BE2C (cell line): Measurements from ENCODE around the gene SRD5A2.
"Not testable (repeated sequence)": the region's sequence is repeated elsewhere in the genome, so short reads cannot be mapped to it uniquely, and the experiment has no call there.

ENCODE experiments used
- DNase-seq: peaks from one replicate; pipeline ENCODE4 v3.0.0-alpha.2; 2020
- H3K27me3 ChIP-seq: fragments of 250-450 bp; sonication (Bioruptor Pico); 2 replicates; pipeline ENCODE4 v1.5.1; 2020; ENCODE audit warnings: mild to moderate bottlenecking
- H3K36me3 ChIP-seq: fragments of 250-450 bp; sonication (Bioruptor Pico); 2 replicates; pipeline ENCODE4 v1.5.1; 2020; ENCODE audit warnings: mild to moderate bottlenecking
- H3K4me1 ChIP-seq: fragments of 250-450 bp; sonication (Bioruptor Pico); 2 replicates; pipeline ENCODE4 v1.5.1; 2020
- H3K4me3 ChIP-seq: 2 replicates; pipeline ENCODE4 v1.5.1; 2011; ENCODE audit warnings: low read depth, low read length
- H3K9me3 ChIP-seq: fragments of 250-450 bp; sonication (Bioruptor Pico); 2 replicates; pipeline ENCODE4 v1.5.1; 2020
- CTCF ChIP-seq: IDR thresholded peaks from 2 replicates; pipeline ENCODE4 v1.5.1; 2012; ENCODE audit warnings: mild to moderate bottlenecking, low read depth, low read length

Gene SRD5A2

GRCh38 chr2:31504311-31504710 lies 76.4 kb downstream of the SRD5A2 start:
- no peak for DNase-seq
- H3K4me3 ChIP-seq, result no peak overlapping the region
- no peak for TF ChIP-seq CTCF
- H3K9me3 ChIP-seq, result no peaks in the 10 kb centered on the region
- no peaks in the 10 kb centered on the region for H3K4me1 ChIP-seq
- no peaks in the 10 kb centered on the region for H3K36me3 ChIP-seq
- H3K27me3 ChIP-seq, result no peaks in the 10 kb centered on the region

- H3K36me3 ChIP-seq, H3K9me3 ChIP-seq, H3K4me1 ChIP-seq, H3K4me3 ChIP-seq, DNase-seq, H3K27me3 ChIP-seq: not testable (repeated sequence)
Observed at GRCh38 chr2:31496451-31496874, 84.3 kb downstream of the SRD5A2 start.

GRCh38 chr2:31489339-31489738 lies 91.4 kb downstream of the SRD5A2 start:
- not testable (repeated sequence) for H3K4me3 ChIP-seq, H3K36me3 ChIP-seq, H3K27me3 ChIP-seq, DNase-seq, H3K9me3 ChIP-seq, H3K4me1 ChIP-seq

GRCh38 chr2:31483246-31483645 lies 97.5 kb downstream of the SRD5A2 start:
- Histone ChIP-seq H3K27me3 (no peaks in the 10 kb centered on the region; the same call in 1 of the 2 replicates), H3K4me3 (no peak overlapping the region), H3K9me3 (no peaks in the 10 kb centered on the region), H3K36me3 (no peaks in the 10 kb centered on the region), H3K4me1 (no peaks in the 10 kb centered on the region)
- no peak for DNase-seq
- no peak for TF ChIP-seq CTCF

GRCh38 chr2:31476511-31477180 lies 104.1 kb downstream of the SRD5A2 start:
- Histone ChIP-seq H3K9me3 (no peaks in the 10 kb centered on the region), H3K36me3 (no peaks in the 10 kb centered on the region), H3K4me3 (no peak overlapping the region), H3K4me1 (no peaks in the 10 kb centered on the region), H3K27me3 (no peaks in the 10 kb centered on the region; the same call in 1 of the 2 replicates)
- no peak for DNase-seq
- no peak for TF ChIP-seq CTCF

GRCh38 chr2:31475692-31476091 lies 105.0 kb downstream of the SRD5A2 start:
- Histone ChIP-seq H3K4me1 (no peaks in the 10 kb centered on the region), H3K4me3 (no peak overlapping the region), H3K36me3 (no peaks in the 10 kb centered on the region), H3K27me3 (no peaks in the 10 kb centered on the region; the same call in 1 of the 2 replicates), H3K9me3 (no peaks in the 10 kb centered on the region)
- no peak for DNase-seq
- TF ChIP-seq CTCF, result no peak

- H3K4me1 ChIP-seq, result no peaks in the 10 kb centered on the region
- DNase-seq, result no peak
- H3K9me3 ChIP-seq, result no peaks in the 10 kb centered on the region
- no peaks in the 10 kb centered on the region; the same call in 1 of the 2 replicates for H3K27me3 ChIP-seq
- no peak for TF ChIP-seq CTCF
- H3K4me3 ChIP-seq, result no peak overlapping the region
- no peaks in the 10 kb centered on the region for H3K36me3 ChIP-seq
Observed at GRCh38 chr2:31474296-31474695, 106.4 kb downstream of the SRD5A2 start.
